Lower leg skin (tissue), 3 donors: Measurements from ENCODE around the gene MGA.

Source experiments
- CTCF ChIP-seq, 3 donors: fragments of 450-650 bp; IDR thresholded peaks; one replicate each; pipeline ENCODE4 v1.5.1; 2016; ENCODE audit warnings: antibody characterized with exemption in 3 of 3, mild to moderate bottlenecking in 3 of 3, moderate library complexity in 2 of 3
- POLR2A ChIP-seq, 2 donors: fragments of 450-650 bp; IDR thresholded peaks; one replicate each; pipeline ENCODE4 v1.6.1; 2016 to 2017; ENCODE audit warnings: antibody characterized with exemption in 2 of 2, mild to moderate bottlenecking in 1 of 2, moderate library complexity in 1 of 2

GRCh38 chr15:41634072-41634626, 26.1 kb upstream of the MGA start:
- no peak for TF ChIP-seq CTCF (IDR thresholded peaks at IDR 0.05)
- no peak for TF ChIP-seq POLR2A (IDR thresholded peaks at IDR 0.05)
